Measurements from ENCODE around the gene HDLBP.

Gene HDLBP

GRCh38 chr2:241237047-241237446, 78.4 kb downstream of the HDLBP start:
- TF ChIP-seq EZH2phosphoT487 (IDR thresholded peaks at IDR 0.05; ENCODE audit: low read depth) (no peak), CTCF (IDR thresholded peaks at IDR 0.05; ENCODE audit: low read depth, low read length) (no peak)
- Histone ChIP-seq H3K27me3 (ENCODE audit: low read depth, low read length) (no peaks in the 10 kb centered on the region), H3K36me3 (replicated peaks; ENCODE audit: low read depth, low read length) (peaks cover 29% of the 10 kb centered on the region), H4K20me1 (ENCODE audit: insufficient read depth, low read length) (no peaks in the 10 kb centered on the region), H2AFZ (ENCODE audit: low read depth, low read length) (no peak overlapping the region), H3K4me3 (ENCODE audit: low read length) (no peak overlapping the region), H3K4me1 (ENCODE audit: low read length) (no peaks in the 10 kb centered on the region), H3K79me2 (ENCODE audit: low read length) (no peaks in the 10 kb centered on the region), H3K27ac (ENCODE audit: low read length) (no peak overlapping the region), H3K9ac (ENCODE audit: low read length) (no peak overlapping the region), H3K9me3 (ENCODE audit: insufficient read depth, low read length) (no peaks in the 10 kb centered on the region), H3K4me2 (ENCODE audit: low read length) (no peak overlapping the region)

GRCh38 chr2:241235859-241236593, 79.4 kb downstream of the HDLBP start:
- no peaks in the 10 kb centered on the region for H3K27me3 ChIP-seq (ENCODE audit: low read depth, low read length)
- no peak for TF ChIP-seq CTCF (IDR thresholded peaks at IDR 0.05; ENCODE audit: low read depth, low read length)
- TF ChIP-seq EZH2phosphoT487 (IDR thresholded peaks at IDR 0.05; ENCODE audit: low read depth): no peak
- no peak overlapping the region for H3K4me2 ChIP-seq (ENCODE audit: low read length)
- H3K9ac ChIP-seq (ENCODE audit: low read length): no peak overlapping the region
- no peaks in the 10 kb centered on the region for H3K9me3 ChIP-seq (ENCODE audit: insufficient read depth, low read length)
- no peak overlapping the region for H3K4me3 ChIP-seq (ENCODE audit: low read length)
- peaks cover 26% of the 10 kb centered on the region for H3K36me3 ChIP-seq (replicated peaks; ENCODE audit: low read depth, low read length)
- H4K20me1 ChIP-seq (ENCODE audit: insufficient read depth, low read length): no peaks in the 10 kb centered on the region
- H3K4me1 ChIP-seq (ENCODE audit: low read length): no peaks in the 10 kb centered on the region
- H3K27ac ChIP-seq (ENCODE audit: low read length): no peak overlapping the region
- H2AFZ ChIP-seq (ENCODE audit: low read depth, low read length): no peak overlapping the region
- no peaks in the 10 kb centered on the region for H3K79me2 ChIP-seq (ENCODE audit: low read length)

GRCh38 chr2:241234962-241235740, 80.3 kb downstream of the HDLBP start:
- H3K4me3 ChIP-seq (ENCODE audit: low read length): no peak overlapping the region
- no peaks in the 10 kb centered on the region for H3K9me3 ChIP-seq (ENCODE audit: insufficient read depth, low read length)
- no peak overlapping the region for H2AFZ ChIP-seq (ENCODE audit: low read depth, low read length)
- no peaks in the 10 kb centered on the region for H3K27me3 ChIP-seq (ENCODE audit: low read depth, low read length)
- no peak overlapping the region for H3K9ac ChIP-seq (ENCODE audit: low read length)
- H3K79me2 ChIP-seq (ENCODE audit: low read length): no peaks in the 10 kb centered on the region
- H3K27ac ChIP-seq (ENCODE audit: low read length): no peak overlapping the region
- TF ChIP-seq CTCF (IDR thresholded peaks at IDR 0.05; ENCODE audit: low read depth, low read length) (no peak), EZH2phosphoT487 (IDR thresholded peaks at IDR 0.05; ENCODE audit: low read depth) (no peak)
- H3K4me2 ChIP-seq (ENCODE audit: low read length): no peak overlapping the region
- no peaks in the 10 kb centered on the region for H3K4me1 ChIP-seq (ENCODE audit: low read length)
- H4K20me1 ChIP-seq (ENCODE audit: insufficient read depth, low read length): no peaks in the 10 kb centered on the region
- peaks cover 24% of the 10 kb centered on the region for H3K36me3 ChIP-seq (replicated peaks; ENCODE audit: low read depth, low read length)

- Histone ChIP-seq H3K4me2 (ENCODE audit: low read length) (no peak overlapping the region), H3K4me1 (ENCODE audit: low read length) (no peaks in the 10 kb centered on the region), H3K9me3 (ENCODE audit: insufficient read depth, low read length) (no peaks in the 10 kb centered on the region), H3K27me3 (ENCODE audit: low read depth, low read length) (no peaks in the 10 kb centered on the region), H3K36me3 (replicated peaks; ENCODE audit: low read depth, low read length) (peaks cover 23% of the 10 kb centered on the region), H3K4me3 (ENCODE audit: low read length) (no peak overlapping the region), H4K20me1 (ENCODE audit: insufficient read depth, low read length) (no peaks in the 10 kb centered on the region), H3K27ac (ENCODE audit: low read length) (no peak overlapping the region), H3K9ac (ENCODE audit: low read length) (no peak overlapping the region), H3K79me2 (ENCODE audit: low read length) (no peaks in the 10 kb centered on the region), H2AFZ (ENCODE audit: low read depth, low read length) (no peak overlapping the region)
- TF ChIP-seq CTCF (IDR thresholded peaks at IDR 0.05; ENCODE audit: low read depth, low read length): no peak
- no peak for TF ChIP-seq EZH2phosphoT487 (IDR thresholded peaks at IDR 0.05; ENCODE audit: low read depth)
Observed at GRCh38 chr2:241234066-241234790, 81.2 kb downstream of the HDLBP start.

All from OCI-LY3 (cell line).